GM12878 (cell line): Measurements from ENCODE around the gene IFRD2. TPM values are rescaled to one million over a fixed set of nuclear protein-coding genes. Genes with fewer than 3 reads are reported as not detected.

ENCODE experiments used
- ATAC-seq: fragments of 200-7000 bp; cut with Tn5 transposase; 3 replicates; pipeline ENCODE4 v1.9.1; 2020; ENCODE audit warnings: mild to moderate bottlenecking, moderate library complexity
- BruUV-seq: library from RNA; stranded (reverse); fragments of 400-500 nt; replicated peaks from 2 replicates; lab custom pipeline; 2021; lab: Mats Ljungman, UMichigan
- CTCF ChIA-PET: fragments of 300-600 bp; sonication (Branson Sonifier 250); formaldehyde crosslinking; extraction: SDS; loops from one replicate; lab custom pipeline; 2021; ENCODE audit warnings: inconsistent platforms; lab: Yijun Ruan, JAX
- POLR2A ChIA-PET: fragments of 350-600 bp; formaldehyde crosslinking; extraction: SDS; loops from one replicate; lab custom pipeline; 2021; ENCODE audit warnings: inconsistent platforms; lab: Charles Lee
- RAD21 ChIA-PET: fragments of 300-600 bp; sonication (Branson Sonifier 250); formaldehyde crosslinking; loops from one replicate; lab custom pipeline; 2023; ENCODE audit warnings: antibody characterized with exemption; ENCODE audit not compliant: unreplicated experiment; lab: Charles Lee
- SMC1A ChIA-PET: fragments of 300-600 bp; sonication (Branson Sonifier 250); formaldehyde crosslinking; loops from one replicate; lab custom pipeline; 2023; ENCODE audit not compliant: unreplicated experiment, uncharacterized antibody; lab: Charles Lee
- DNase-seq: peaks from one replicate; pipeline ENCODE4 v3.0.0-alpha.2; 2011; ENCODE audit warnings: low read depth, low spot score
- FAIRE-seq: peaks from 3 replicates; lab custom pipeline; 2011; peaks lifted over from hg19 to GRCh38; lab: Jason Lieb, UNC
- H2AFZ ChIP-seq: 2 replicates; pipeline ENCODE4 v1.6.0; 2011; ENCODE audit warnings: low read depth, low read length, control low read depth; ENCODE audit not compliant: control insufficient read depth
- H3K27ac ChIP-seq: 2 replicates; pipeline ENCODE4 v1.5.1; 2011; ENCODE audit warnings: control low read depth; ENCODE audit not compliant: control insufficient read depth, insufficient read depth
- H3K27me3 ChIP-seq, 2 experiments: replicated peaks in 1 of 2; 2 replicates each; pipeline versions ENCODE4 v1.6.0 to v1.6.1; 2011; ENCODE audit warnings: low read length in 1 of 2; ENCODE audit not compliant: control insufficient read depth in 2 of 2, insufficient read depth in 2 of 2
- H3K36me3 ChIP-seq, 2 experiments: 2 replicates each; pipeline ENCODE4 v1.5.1; 2011; ENCODE audit warnings: low read length in 1 of 2; ENCODE audit not compliant: control insufficient read depth in 2 of 2, insufficient read depth in 2 of 2
- H3K4me1 ChIP-seq: 2 replicates; pipeline ENCODE4 v1.6.1; 2011; ENCODE audit warnings: mild to moderate bottlenecking, low read length, moderate library complexity, mixed read lengths; ENCODE audit not compliant: control insufficient read depth, insufficient read depth
- H3K4me2 ChIP-seq: 2 replicates; pipeline ENCODE4 v1.6.0; 2011; ENCODE audit warnings: control low read depth; ENCODE audit not compliant: control insufficient read depth, insufficient read depth
- H3K4me3 ChIP-seq: fragments of 200-600 bp; sonication (generic); 2 replicates; pipeline ENCODE4 v1.5.1; 2016
- H3K79me2 ChIP-seq: 2 replicates; pipeline ENCODE4 v1.6.0; 2011; ENCODE audit warnings: low read length; ENCODE audit not compliant: control insufficient read depth, insufficient read depth
- H3K9ac ChIP-seq: 2 replicates; pipeline ENCODE4 v1.8.0; 2011; ENCODE audit warnings: low read length, control low read depth, mixed read lengths; ENCODE audit not compliant: control insufficient read depth, insufficient read depth
- H3K9me3 ChIP-seq: replicated peaks from 3 replicates; pipeline ENCODE4 v1.5.1; 2011; ENCODE audit warnings: mild to moderate bottlenecking, low read length; ENCODE audit not compliant: control insufficient read depth, insufficient read depth
- H4K20me1 ChIP-seq: 2 replicates; pipeline ENCODE4 v1.6.0; 2011; ENCODE audit not compliant: control insufficient read depth, insufficient read depth
- CTCF ChIP-seq, 3 experiments: IDR thresholded peaks in 2 of 3; conservative IDR thresholded peaks in 1 of 3; 2 replicates each; pipeline ENCODE4 v1.5.1; 2011; ENCODE audit warnings: low read depth in 3 of 3, low read length in 3 of 3, mild to moderate bottlenecking in 3 of 3, control low read depth in 2 of 3, moderate library complexity in 2 of 3, inconsistent platforms in 1 of 3, mixed read lengths in 1 of 3; ENCODE audit not compliant: control insufficient read depth in 2 of 3, insufficient read depth in 1 of 3; ENCODE audit errors: extremely low read depth in 1 of 3
- FOXK2 ChIP-seq: fragments of 450-650 bp; IDR thresholded peaks from 2 replicates; pipeline ENCODE4 v1.6.1; 2017; ENCODE audit warnings: mild to moderate bottlenecking, moderate library complexity
- NFIC ChIP-seq: IDR thresholded peaks from 2 replicates; pipeline ENCODE4 v1.6.1; 2012; ENCODE audit warnings: low read depth, mild to moderate bottlenecking, inconsistent platforms, low read length, moderate library complexity
- SMC3 ChIP-seq: IDR thresholded peaks from 2 replicates; pipeline ENCODE4 v1.6.1; 2011; ENCODE audit warnings: low read length, improper control_type of control experiment, borderline replicate concordance
- SREBF2 ChIP-seq: IDR thresholded peaks from 2 replicates; pipeline ENCODE4 v1.6.1; 2012; ENCODE audit warnings: mild to moderate bottlenecking, low read length
- ZSCAN29 ChIP-seq: fragments of 450-650 bp; IDR thresholded peaks from 2 replicates; pipeline ENCODE4 v1.6.1; 2017; ENCODE audit warnings: mild to moderate bottlenecking, moderate library complexity
- WGBS: methylation state at CpG from one replicate; pipeline ENCODE4 v1.1.6; 2016; ENCODE audit warnings: low lambda C conversion rate; ENCODE audit not compliant: insufficient replicate concordance, insufficient coverage; ENCODE audit errors: missing lambda C conversion rate; 5-methylcytosine and 5-hydroxymethylcytosine counted together
- in situ Hi-C: fragments of 300-500 bp; cut with MboI; formaldehyde crosslinking; loops from 9 replicates; pipeline ENCODE4 v1.14.3; 2018; ENCODE audit warnings: mixed read lengths
- intact Hi-C: fragments of 100-400 bp; cut with micrococcal nuclease; formaldehyde crosslinking; loops from one replicate; pipeline ENCODE4 v1.14.2; 2022; ENCODE audit not compliant: unreplicated experiment
- polyA plus RNA-seq, 11 experiments: library from polyadenylated mRNA; depleted of rRNA in 4 of 11; unstranded in 6 of 11; stranded (reverse) in 5 of 11; fragments of >200 nt; fragmentation: Nextera tagmentation in 4 of 11; fragmentation: Illumina TruSeq in 1 of 11; extraction: Ambion mirVana in 4 of 11; extraction: Trizol in 1 of 11; gene quantifications; 1 replicate in 1 of 11; 2 replicates in 10 of 11; pipeline versions ENCODE4 v1.2.1 to v1.2.3, GENCODE V29; 2011 to 2016; ENCODE audit warnings: inconsistent platforms in 2 of 11, missing spikeins in 2 of 11, low read depth in 1 of 11
- total RNA-seq, 4 experiments: library from RNA; depleted of rRNA in 3 of 4; stranded (reverse); fragments of >200 nt in 3 of 4; fragmentation: Illumina TruSeq in 1 of 4; extraction: Trizol in 1 of 4; gene quantifications; 2 replicates each; pipeline versions ENCODE4 v1.2.1 to v1.2.3, GENCODE V29; 2013 to 2021

Gene IFRD2
- total and polyA plus RNA-seq, 10 of the 15 experiments (the other 5 are each of a cell fraction or from before 2014, with no cell fraction given) = 19.1 to 153 (median 80.3) TPM

- WGBS = 18% methylated on average over 7 of the region's 7 CpGs
- Histone ChIP-seq H3K9me3 (no peaks in the 10 kb centered on the region), H3K4me3 (no peak overlapping the region), H4K20me1 (no peaks in the 10 kb centered on the region), H3K27me3 (peaks cover 0 to 4% of the 10 kb centered on the region in 2 experiments; a peak in 1 of 4 replicates), H3K27ac (no peak overlapping the region), H3K79me2 (no peaks in the 10 kb centered on the region), H3K4me1 (peaks cover 9% of the 10 kb centered on the region), H3K36me3 (no peaks in the 10 kb centered on the region), H2AFZ (no peak overlapping the region), H3K4me2 (no peak overlapping the region), H3K9ac (no peak overlapping the region)
- CTCF ChIA-PET = no interaction called here
- ATAC-seq (no peak), DNase-seq (no peak), FAIRE-seq (no peak)
- BruUV-seq = no TSS peak
- RAD21 ChIA-PET = no interaction called here
- SMC1A ChIA-PET = no interaction called here
- POLR2A ChIA-PET = no interaction called here
- TF ChIP-seq ZSCAN29 = no peak
- TF ChIP-seq SMC3 = no peak
- TF ChIP-seq SREBF2 = no peak
- no peak for TF ChIP-seq NFIC
- no peak for TF ChIP-seq CTCF (IDR thresholded peaks at IDR 0.05 in 2 of 3, conservative IDR thresholded peaks at IDR 0.05 in 1 of 3; ENCODE audit: control insufficient read depth in 2 of 3, extremely low read depth in 1 of 3, insufficient read depth in 1 of 3, low read depth in 3 of 3, low read length in 3 of 3)
- TF ChIP-seq FOXK2 = no peak
- intact Hi-C loops (no loop called here), in situ Hi-C loops (no loop called here)
Measured at GRCh38 chr3:50264964-50265485, 27.2 kb downstream of the IFRD2 start.
